ENCODE results near the gene ZNF654. TPM values are rescaled to one million over a fixed set of nuclear protein-coding genes. Genes with fewer than 3 reads are reported as not detected.

Gene ZNF654
- polyA plus RNA-seq, 1 of the 3 experiments (the other 2 are of a cell fraction), result 1.6 TPM

GRCh38 chr3:88141458-88142083, 82.5 kb downstream of the ZNF654 start:
- peaks cover 23% of the 10 kb centered on the region; the same call in 1 of the 2 replicates for H3K79me2 ChIP-seq (ENCODE audit: insufficient read depth)
- POLR2A ChIA-PET, result no interaction called here

More at GRCh38 chr3:88141458-88142083, 82.5 kb downstream of the ZNF654 start:
- H3K4me2 ChIP-seq, result 0 out of 2 replicates have a peak overlapping the region, but pooled peaks have one; percentile 25
- CTCF ChIA-PET, result no interaction called here
- no peaks in the 10 kb centered on the region for H3K9me3 ChIP-seq
- no peaks in the 10 kb centered on the region for H4K20me1 ChIP-seq (ENCODE audit: insufficient read depth)
- WGBS (ENCODE audit: low lambda C conversion rate), result 52% methylated on average over 4 of the region's 4 CpGs
- H3F3A ChIP-seq (replicated peaks; ENCODE audit: insufficient read depth), result peaks cover 26% of the 10 kb centered on the region
- H3K9me2 ChIP-seq, result no peaks in the 10 kb centered on the region
- H2AFZ ChIP-seq (ENCODE audit: low read depth), result no peak overlapping the region
- DNase-seq, result no peak
- H3K36me3 ChIP-seq (replicated peaks in 1 of 2; ENCODE audit: control insufficient read depth in 1 of 2, insufficient read depth in 2 of 2, low read length in 1 of 2), result peaks cover 25 to 32% of the 10 kb centered on the region in 2 experiments
- no peaks in the 10 kb centered on the region for H3K27me3 ChIP-seq (ENCODE audit: insufficient read depth)
- peaks cover 0 to 19% of the 10 kb centered on the region in 2 experiments; a peak in 2 of 4 replicates for H3K4me1 ChIP-seq (ENCODE audit: control insufficient read depth in 1 of 2, insufficient read depth in 2 of 2, low read depth in 1 of 2, low read length in 1 of 2)
- peak overlapping the region; percentile 29; the same call in 1 of the 2 replicates for H3K9ac ChIP-seq
- H3K27ac ChIP-seq (ENCODE audit: low read depth in 2 of 2, low read length in 1 of 2), result peak overlapping the region; percentile 39 to 77
- no peak overlapping the region for H3K4me3 ChIP-seq (ENCODE audit: low read depth in 2 of 2, low read length in 1 of 2)
- TF ChIP-seq PBX3 (IDR thresholded peaks at IDR 0.05) (peak; percentile 59; the same call in 1 of the 2 replicates), ZBTB33 (IDR thresholded peaks at IDR 0.05; ENCODE audit: borderline replicate concordance, low read depth) (no peak), EP300 (IDR thresholded peaks at IDR 0.05; ENCODE audit: borderline replicate concordance in 1 of 2, low read depth in 1 of 2, low read length in 1 of 2) (peak in 1 of 2 experiments; percentile 45; a peak in 1 of 4 replicates), ELF1 (IDR thresholded peaks at IDR 0.05) (no peak), MXI1 (IDR thresholded peaks at IDR 0.05; ENCODE audit: low read depth, low read length) (no peak), CHD2 (IDR thresholded peaks at IDR 0.05; ENCODE audit: low read length, partially characterized antibody) (no peak), SIN3A (IDR thresholded peaks at IDR 0.05; ENCODE audit: borderline replicate concordance, low read depth, low read length) (no peak), TEAD4 (IDR thresholded peaks at IDR 0.05; ENCODE audit: borderline replicate concordance, insufficient read depth) (no peak), IRF3 (IDR thresholded peaks at IDR 0.05; ENCODE audit: low read depth, low read length) (no peak), JUND (IDR thresholded peaks at IDR 0.05) (peak; percentile 24; the same call in 1 of the 2 replicates), SMC3 (IDR thresholded peaks at IDR 0.05; ENCODE audit: low read depth, low read length) (no peak), EZH2phosphoT487 (IDR thresholded peaks at IDR 0.05; ENCODE audit: borderline replicate concordance, low read depth) (no peak), TCF12 (IDR thresholded peaks at IDR 0.05) (peak; percentile 61), FOXM1 (IDR thresholded peaks at IDR 0.05; ENCODE audit: low read depth) (no peak), RFX5 (IDR thresholded peaks at IDR 0.05; ENCODE audit: low read length) (no peak), USF1 (IDR thresholded peaks at IDR 0.05; ENCODE audit: borderline replicate concordance, low read depth) (no peak), FOSL2 (IDR thresholded peaks at IDR 0.05; ENCODE audit: borderline replicate concordance, low read depth) (peak; percentile 35; the same call in 1 of the 2 replicates), MAX (IDR thresholded peaks at IDR 0.05; ENCODE audit: low read depth) (no peak), NFIC (IDR thresholded peaks at IDR 0.05; ENCODE audit: borderline replicate concordance) (0 out of 2 replicates have a peak, but pooled peaks have one; percentile 14), RAD21 (IDR thresholded peaks at IDR 0.05; ENCODE audit: low read length) (no peak)

Measured in SK-N-SH (cell line).